IMR-90 (cell line): ENCODE measurements around the gene RPS6KA5. TPM values are rescaled to one million over a fixed set of nuclear protein-coding genes. Genes with fewer than 3 reads are reported as not detected.

Experiments used
- ATAC-seq: fragments of 200-7000 bp; cut with Tn5 transposase; 2 replicates; pipeline ENCODE4 v1.9.1; 2020; ENCODE audit warnings: low read depth, mild to moderate bottlenecking, moderate library complexity
- BruUV-seq: library from RNA; stranded (reverse); fragments of 400-500 nt; replicated peaks from 2 replicates; lab custom pipeline; 2021; lab: Mats Ljungman, UMichigan
- CTCF ChIA-PET: fragments of 300-600 bp; formaldehyde crosslinking; extraction: SDS; loops from one replicate; lab custom pipeline; 2021; ENCODE audit warnings: antibody characterized with exemption; lab: Yijun Ruan, JAX
- POLR2A ChIA-PET: fragments of 300-600 bp; sonication (Branson Sonifier 250); formaldehyde crosslinking; loops from one replicate; lab custom pipeline; 2022; ENCODE audit warnings: antibody characterized with exemption; ENCODE audit not compliant: unreplicated experiment; lab: Charles Lee
- DNase-seq: peaks from one replicate; pipeline ENCODE4 v3.0.0; 2013
- H2AFZ ChIP-seq: replicated peaks from 2 replicates; pipeline ENCODE3; 2013; ENCODE audit warnings: low read length, mild to moderate bottlenecking; ENCODE audit not compliant: poor library complexity
- H2AK5ac ChIP-seq: 2 replicates; pipeline ENCODE4 v1.6.1; 2013; ENCODE audit warnings: low read depth, low read length, inconsistent platforms
- H2AK9ac ChIP-seq: replicated peaks from 2 replicates; pipeline ENCODE3; 2013; ENCODE audit warnings: mild to moderate bottlenecking, low read depth, low read length, moderate library complexity; ENCODE audit not compliant: poor library complexity
- H2BK120ac ChIP-seq: 2 replicates; pipeline ENCODE4 v1.6.1; 2013; ENCODE audit warnings: low read depth, low read length, inconsistent platforms
- H2BK15ac ChIP-seq: 3 replicates; pipeline ENCODE4 v1.6.1; 2013; ENCODE audit warnings: low read depth, low read length, inconsistent platforms
- H2BK20ac ChIP-seq: 2 replicates; pipeline ENCODE4 v1.6.1; 2013; ENCODE audit warnings: low read depth, mild to moderate bottlenecking, inconsistent platforms, low read length, moderate library complexity
- H2BK5ac ChIP-seq: 2 replicates; pipeline ENCODE4 v1.6.1; 2013; ENCODE audit warnings: mild to moderate bottlenecking, low read depth, low read length, inconsistent platforms; ENCODE audit not compliant: poor library complexity, severe bottlenecking
- H3K14ac ChIP-seq: replicated peaks from 2 replicates; pipeline ENCODE4 v1.6.1; 2013; ENCODE audit warnings: low read depth, low read length, inconsistent platforms
- H3K18ac ChIP-seq: 2 replicates; pipeline ENCODE4 v1.6.1; 2013; ENCODE audit warnings: low read depth, low read length, control low read depth
- H3K23ac ChIP-seq: 2 replicates; pipeline ENCODE4 v1.6.1; 2013; ENCODE audit warnings: low read depth, low read length, inconsistent platforms
- H3K27ac ChIP-seq: 2 replicates; pipeline ENCODE4 v1.5.1; 2013; ENCODE audit warnings: mild to moderate bottlenecking, control low read depth, low read length; ENCODE audit not compliant: insufficient read depth
- H3K27me3 ChIP-seq: 2 replicates; pipeline ENCODE4 v1.6.1; 2013; ENCODE audit warnings: low read length; ENCODE audit not compliant: control insufficient read depth, insufficient read depth
- H3K36me3 ChIP-seq: 2 replicates; pipeline ENCODE4 v1.6.1; 2013; ENCODE audit warnings: low read length, mixed read lengths; ENCODE audit not compliant: control insufficient read depth, insufficient read depth
- H3K4ac ChIP-seq: 2 replicates; pipeline ENCODE4 v1.6.1; 2013; ENCODE audit warnings: low read depth, low read length, inconsistent platforms
- H3K4me1 ChIP-seq: 2 replicates; pipeline ENCODE4 v1.6.1; 2013; ENCODE audit warnings: low read length, mixed read lengths; ENCODE audit not compliant: control insufficient read depth, insufficient read depth
- H3K4me2 ChIP-seq: 2 replicates; pipeline ENCODE4 v1.6.1; 2013; ENCODE audit warnings: low read depth, mild to moderate bottlenecking, control low read depth, low read length, moderate library complexity
- H3K4me3 ChIP-seq: 2 replicates; pipeline ENCODE4 v1.5.1; 2013; ENCODE audit warnings: low read depth, mild to moderate bottlenecking, control low read depth, low read length, moderate library complexity; ENCODE audit not compliant: insufficient read depth
- H3K56ac ChIP-seq: 2 replicates; pipeline ENCODE4 v1.6.1; 2013; ENCODE audit warnings: low read length, inconsistent platforms; ENCODE audit not compliant: insufficient read depth; ENCODE audit errors: extremely low read depth
- H3K79me1 ChIP-seq, 2 experiments: 2 replicates each; pipeline ENCODE4 v1.6.1; 2013; ENCODE audit warnings: low read length in 2 of 2, inconsistent platforms in 1 of 2, low read depth in 1 of 2
- H3K9ac ChIP-seq: 2 replicates; pipeline ENCODE4 v1.6.1; 2013; ENCODE audit warnings: low read depth, low read length, control low read depth
- H3K9me1 ChIP-seq: 2 replicates; pipeline ENCODE4 v1.6.1; 2013; ENCODE audit warnings: low read length, inconsistent platforms; ENCODE audit not compliant: insufficient read depth
- H3K9me3 ChIP-seq: 2 replicates; pipeline ENCODE4 v1.6.1; 2013; ENCODE audit warnings: low read length; ENCODE audit not compliant: control insufficient read depth, insufficient read depth
- H4K20me1 ChIP-seq: 2 replicates; pipeline ENCODE4 v1.6.1; 2013; ENCODE audit warnings: low read length, inconsistent platforms; ENCODE audit not compliant: insufficient read depth
- H4K5ac ChIP-seq: 2 replicates; pipeline ENCODE4 v1.6.1; 2013; ENCODE audit warnings: mild to moderate bottlenecking, low read depth, low read length, control low read depth
- H4K8ac ChIP-seq, 2 experiments: 2 replicates each; pipeline ENCODE4 v1.6.1; 2013; ENCODE audit warnings: low read depth in 2 of 2, low read length in 2 of 2, control low read depth in 1 of 2, inconsistent platforms in 1 of 2
- H4K91ac ChIP-seq: 2 replicates; pipeline ENCODE4 v1.6.1; 2013; ENCODE audit warnings: low read depth, low read length, inconsistent platforms; ENCODE audit not compliant: insufficient read depth
- BHLHE40 ChIP-seq: fragments of 150-350 bp; IDR thresholded peaks from 2 replicates; pipeline ENCODE4 v1.6.1; 2016; ENCODE audit warnings: mild to moderate bottlenecking, low read depth, low read length
- CEBPB ChIP-seq: IDR thresholded peaks from 2 replicates; pipeline ENCODE4 v1.6.1; 2012; ENCODE audit warnings: low read depth, low read length, improper control_type of control experiment
- CHD1 ChIP-seq: IDR thresholded peaks from 2 replicates; pipeline ENCODE4 v1.6.1; 2012; ENCODE audit warnings: low read depth, low read length, improper control_type of control experiment
- CTCF ChIP-seq: conservative IDR thresholded peaks from 2 replicates; pipeline ENCODE4 v1.5.1; 2012; ENCODE audit warnings: mild to moderate bottlenecking, low read depth, low read length, improper control_type of control experiment
- ELK1 ChIP-seq: fragments of 150-350 bp; IDR thresholded peaks from 2 replicates; pipeline ENCODE4 v1.6.1; 2016; ENCODE audit warnings: low read depth, mild to moderate bottlenecking, low read length, moderate library complexity, borderline replicate concordance
- FOS ChIP-seq: fragments of 150-350 bp; IDR thresholded peaks from 2 replicates; pipeline ENCODE4 v1.6.1; 2016; ENCODE audit warnings: low read depth, low read length
- MAFK ChIP-seq: IDR thresholded peaks from 2 replicates; pipeline ENCODE4 v1.6.1; 2012; ENCODE audit warnings: low read depth, low read length, improper control_type of control experiment
- MAZ ChIP-seq: IDR thresholded peaks from 2 replicates; pipeline ENCODE4 v1.6.1; 2012; ENCODE audit warnings: low read depth, mild to moderate bottlenecking, low read length, improper control_type of control experiment, moderate library complexity, borderline replicate concordance
- MXI1 ChIP-seq: IDR thresholded peaks from 2 replicates; pipeline ENCODE4 v1.6.1; 2012; ENCODE audit warnings: low read depth, mild to moderate bottlenecking, low read length, moderate library complexity, borderline replicate concordance
- NFE2L2 ChIP-seq: fragments of 150-350 bp; IDR thresholded peaks from 2 replicates; pipeline ENCODE4 v1.6.1; 2016; ENCODE audit warnings: low read depth, mild to moderate bottlenecking, low read length
- POLR2A ChIP-seq: IDR thresholded peaks from 2 replicates; pipeline ENCODE4 v1.6.1; 2012; ENCODE audit warnings: mild to moderate bottlenecking, low read depth, low read length
- RAD21 ChIP-seq: IDR thresholded peaks from 2 replicates; pipeline ENCODE4 v1.6.1; 2012; ENCODE audit warnings: low read length, improper control_type of control experiment
- RCOR1 ChIP-seq: IDR thresholded peaks from 2 replicates; pipeline ENCODE4 v1.6.1; 2012; ENCODE audit warnings: mild to moderate bottlenecking, low read length, improper control_type of control experiment; ENCODE audit not compliant: insufficient replicate concordance
- RFX5 ChIP-seq: IDR thresholded peaks from 2 replicates; pipeline ENCODE4 v1.8.0; 2012; ENCODE audit warnings: low read depth, mild to moderate bottlenecking, low read length, moderate library complexity
- SMC3 ChIP-seq: fragments of 150-350 bp; IDR thresholded peaks from 2 replicates; pipeline ENCODE4 v1.6.1; 2016; ENCODE audit warnings: low read depth, mild to moderate bottlenecking, antibody characterized with exemption, low read length, moderate library complexity
- USF2 ChIP-seq: fragments of 150-350 bp; IDR thresholded peaks from 2 replicates; pipeline ENCODE4 v1.6.1; 2017; ENCODE audit warnings: mild to moderate bottlenecking, antibody characterized with exemption, low read length, low read depth
- WGBS, 2 experiments: methylation state at CpG; one replicate each; pipeline versions ENCODE4 v1.1.5 to v1.1.7; 2013; ENCODE audit warnings: missing lambda C conversion rate in 2 of 2; ENCODE audit not compliant: insufficient read length in 1 of 2; ENCODE audit errors: extremely low coverage in 2 of 2; 5-methylcytosine and 5-hydroxymethylcytosine counted together
- dilution Hi-C: fragments of 300-500 bp; cut with HindIII; formaldehyde crosslinking; loops from one replicate; pipeline ENCODE4 v1.14.3; 2018; ENCODE audit warnings: low sequenced_read_pairs; ENCODE audit not compliant: unreplicated experiment
- in situ Hi-C: fragments of 300-500 bp; cut with MboI; formaldehyde crosslinking; loops from 3 replicates; pipeline ENCODE4 v1.14.3; 2019; ENCODE audit warnings: low sequenced_read_pairs, inconsistent platforms, mixed read lengths
- intact Hi-C: fragments of 100-400 bp; cut with micrococcal nuclease; formaldehyde crosslinking; loops from 2 replicates; pipeline ENCODE4 v1.10.0; 2022
- polyA plus RNA-seq, 3 experiments: library from polyadenylated mRNA; depleted of rRNA; stranded (reverse); fragments of >200 nt; gene quantifications; 2 replicates each; pipeline ENCODE4 v1.2.3, GENCODE V29; 2012; ENCODE audit warnings: low replicate concordance in 1 of 3
- total RNA-seq: library from RNA; depleted of rRNA; stranded (reverse); fragments of >200 nt; gene quantifications from 2 replicates; pipeline ENCODE4 v1.2.3, GENCODE V29; 2012

RPS6KA5 gene
- total and polyA plus RNA-seq, 2 of the 4 experiments (the other 2 are of a cell fraction) = 0.36 TPM

GRCh38 chr14:90981636-90982035 is 78.8 kb downstream of the RPS6KA5 start:
- Histone ChIP-seq H2AK5ac (no peak overlapping the region), H3K9me3 (no peaks in the 10 kb centered on the region), H3K9me1 (no peaks in the 10 kb centered on the region), H3K23ac (no peak overlapping the region), H2AFZ (no peak overlapping the region), H2BK20ac (no peak overlapping the region), H3K14ac (no peak overlapping the region), H4K20me1 (no peaks in the 10 kb centered on the region), H4K91ac (no peak overlapping the region), H2BK120ac (no peak overlapping the region), H3K9ac (no peak overlapping the region), H2BK15ac (no peak overlapping the region), H3K4me2 (no peak overlapping the region), H3K56ac (no peak overlapping the region), H4K5ac (no peak overlapping the region), H3K27me3 (no peaks in the 10 kb centered on the region), H3K4me3 (no peak overlapping the region), H3K36me3 (no peaks in the 10 kb centered on the region), H4K8ac (no peak overlapping the region), H2AK9ac (no peak overlapping the region), H3K18ac (no peak overlapping the region), H3K27ac (no peak overlapping the region), H2BK5ac (no peak overlapping the region), H3K79me1 (no peaks in the 10 kb centered on the region), H3K4me1 (no peaks in the 10 kb centered on the region), H3K4ac (no peak overlapping the region)
- ATAC-seq (no peak), DNase-seq (no peak)
- in situ Hi-C loops = no loop called here
- CTCF ChIA-PET = interaction anchor here (0.6 to 0.7 kb wide), 2 partner anchors 132 to 191 kb away, joined by 3 to 6 read pairs; partner anchors contain the start of gene DGLUCY
- intact Hi-C loops = no loop called here
- no peak for TF ChIP-seq ELK1
- TF ChIP-seq SMC3 = no peak
- TF ChIP-seq BHLHE40 = no peak
- TF ChIP-seq CHD1 = no peak
- no peak for TF ChIP-seq USF2
- TF ChIP-seq CTCF = no peak
- TF ChIP-seq POLR2A = no peak
- no peak for TF ChIP-seq FOS
- TF ChIP-seq MAFK = no peak
- TF ChIP-seq RFX5 = no peak
- no peak for TF ChIP-seq MXI1
- TF ChIP-seq NFE2L2 = no peak
- no peak for TF ChIP-seq MAZ
- TF ChIP-seq CEBPB = no peak
- TF ChIP-seq RAD21 = no peak
- no peak for TF ChIP-seq RCOR1
- no TSS peak for BruUV-seq
- POLR2A ChIA-PET = no interaction called here
- dilution Hi-C loops = no loop called here
- no CpG with 5 or more reads among the region's 3 CpGs for WGBS, 2 experiments
